HG02870 (cell line): ENCODE results near the gene IFI16.

Experiments
- ATAC-seq: cut with Tn5 transposase; IDR thresholded peaks from one replicate; pipeline ENCODE4 v1.9.1; 2021; ENCODE audit warnings: mild to moderate bottlenecking, moderate library complexity; ENCODE audit not compliant: unreplicated experiment

The IFI16 gene

GRCh38 chr1:159056069-159056698 lies 46.5 kb downstream of the IFI16 start:
- ATAC-seq: no peak

GRCh38 chr1:159058751-159059150 lies 49.0 kb downstream of the IFI16 start:
- ATAC-seq: no peak

- no peak for ATAC-seq
These were observed 55.4 kb downstream of the IFI16 start for GRCh38 chr1:159065106-159065505.

- ATAC-seq: no peak
These were observed 56.4 kb downstream of the IFI16 start for GRCh38 chr1:159066108-159066507.

- peak; percentile 84 for ATAC-seq
These were observed 58.3 kb downstream of the IFI16 start for GRCh38 chr1:159067699-159068621.

GRCh38 chr1:159068886-159069285 lies 59.2 kb downstream of the IFI16 start:
- ATAC-seq: no peak

GRCh38 chr1:159071970-159072582 lies 62.4 kb downstream of the IFI16 start:
- no peak for ATAC-seq

GRCh38 chr1:159076438-159077119 lies 66.9 kb downstream of the IFI16 start, which contains the start of gene AIM2:
Gene AIM2, minus strand, starts transcription at chr1:159076766. Its CDS starts 3,267 bp downstream, at chr1:159073499.
- ATAC-seq: peak; percentile 86

- ATAC-seq: peak; percentile 69
These were observed 67.6 kb downstream of the IFI16 start for GRCh38 chr1:159077120-159077961.

- no peak for ATAC-seq
These were observed 69.8 kb downstream of the IFI16 start for GRCh38 chr1:159079525-159079924.

- ATAC-seq: no peak
These were observed 71.9 kb downstream of the IFI16 start for GRCh38 chr1:159081626-159082025.

- no peak for ATAC-seq
These were observed 73.3 kb downstream of the IFI16 start for GRCh38 chr1:159083013-159083412.

- no peak for ATAC-seq
These were observed 74.4 kb downstream of the IFI16 start for GRCh38 chr1:159084152-159084551.

- ATAC-seq: no peak
These were observed 75.2 kb downstream of the IFI16 start for GRCh38 chr1:159084867-159085266.

GRCh38 chr1:159088050-159088449 lies 78.3 kb downstream of the IFI16 start:
- ATAC-seq: no peak

- no peak for ATAC-seq
These were observed 79.0 kb downstream of the IFI16 start for GRCh38 chr1:159088546-159089183.

- ATAC-seq: no peak
These were observed 79.6 kb downstream of the IFI16 start for GRCh38 chr1:159089184-159089791.

GRCh38 chr1:159090286-159091179 lies 80.8 kb downstream of the IFI16 start:
- ATAC-seq: no peak
